Measurements from ENCODE around the gene HGD. TPM values are rescaled to one million over a fixed set of nuclear protein-coding genes. Genes with fewer than 3 reads are reported as not detected.

Gene HGD
- total RNA-seq, 2 experiments from 2014 or later: 0.19 TPM; not detected in 1

GRCh38 chr3:120661945-120662344, 20.1 kb downstream of the HGD start:
- Histone ChIP-seq H3K27ac (ENCODE audit: low read depth, low read length, poor library complexity, severe bottlenecking) (no peak overlapping the region), H3K4me1 (ENCODE audit: insufficient read depth, low read length, poor library complexity, severe bottlenecking) (no peaks in the 10 kb centered on the region), H3K4me3 (ENCODE audit: low read depth, low read length, poor library complexity, severe bottlenecking) (no peak overlapping the region), H3K9me2 (ENCODE audit: insufficient read depth, low read length) (no peaks in the 10 kb centered on the region), H3K79me2 (ENCODE audit: insufficient read depth, low read depth, low read length) (no peaks in the 10 kb centered on the region), H4K20me1 (ENCODE audit: insufficient read depth, low read length) (no peaks in the 10 kb centered on the region), H3K9me3 (ENCODE audit: low read length) (no peaks in the 10 kb centered on the region), H3K36me3 (ENCODE audit: insufficient read depth, low read length) (no peaks in the 10 kb centered on the region), H3K4me2 (ENCODE audit: low read length) (no peak overlapping the region), H2AFZ (ENCODE audit: low read length) (no peak overlapping the region)
- CTCF ChIA-PET (ENCODE audit: unreplicated experiment): no interaction called here
- BruUV-seq (replicated peaks): no TSS peak
- no peak for TF ChIP-seq EZH2phosphoT487 (IDR thresholded peaks at IDR 0.05; ENCODE audit: borderline replicate concordance, low read depth, low read length)
- TF ChIP-seq, protein P1, sequence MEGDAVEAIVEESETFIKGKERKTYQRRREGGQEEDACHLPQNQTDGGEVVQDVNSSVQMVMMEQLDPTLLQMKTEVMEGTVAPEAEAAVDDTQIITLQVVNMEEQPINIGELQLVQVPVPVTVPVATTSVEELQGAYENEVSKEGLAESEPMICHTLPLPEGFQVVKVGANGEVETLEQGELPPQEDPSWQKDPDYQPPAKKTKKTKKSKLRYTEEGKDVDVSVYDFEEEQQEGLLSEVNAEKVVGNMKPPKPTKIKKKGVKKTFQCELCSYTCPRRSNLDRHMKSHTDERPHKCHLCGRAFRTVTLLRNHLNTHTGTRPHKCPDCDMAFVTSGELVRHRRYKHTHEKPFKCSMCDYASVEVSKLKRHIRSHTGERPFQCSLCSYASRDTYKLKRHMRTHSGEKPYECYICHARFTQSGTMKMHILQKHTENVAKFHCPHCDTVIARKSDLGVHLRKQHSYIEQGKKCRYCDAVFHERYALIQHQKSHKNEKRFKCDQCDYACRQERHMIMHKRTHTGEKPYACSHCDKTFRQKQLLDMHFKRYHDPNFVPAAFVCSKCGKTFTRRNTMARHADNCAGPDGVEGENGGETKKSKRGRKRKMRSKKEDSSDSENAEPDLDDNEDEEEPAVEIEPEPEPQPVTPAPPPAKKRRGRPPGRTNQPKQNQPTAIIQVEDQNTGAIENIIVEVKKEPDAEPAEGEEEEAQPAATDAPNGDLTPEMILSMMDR (conservative IDR thresholded peaks at IDR 0.05; ENCODE audit: low read length): no peak
- POLR2A ChIA-PET: no interaction called here
- DNase-seq (ENCODE audit: low spot score): no peak
- intact Hi-C loops (cut with micrococcal nuclease; ENCODE audit: unreplicated experiment): no loop called here

DNA sequence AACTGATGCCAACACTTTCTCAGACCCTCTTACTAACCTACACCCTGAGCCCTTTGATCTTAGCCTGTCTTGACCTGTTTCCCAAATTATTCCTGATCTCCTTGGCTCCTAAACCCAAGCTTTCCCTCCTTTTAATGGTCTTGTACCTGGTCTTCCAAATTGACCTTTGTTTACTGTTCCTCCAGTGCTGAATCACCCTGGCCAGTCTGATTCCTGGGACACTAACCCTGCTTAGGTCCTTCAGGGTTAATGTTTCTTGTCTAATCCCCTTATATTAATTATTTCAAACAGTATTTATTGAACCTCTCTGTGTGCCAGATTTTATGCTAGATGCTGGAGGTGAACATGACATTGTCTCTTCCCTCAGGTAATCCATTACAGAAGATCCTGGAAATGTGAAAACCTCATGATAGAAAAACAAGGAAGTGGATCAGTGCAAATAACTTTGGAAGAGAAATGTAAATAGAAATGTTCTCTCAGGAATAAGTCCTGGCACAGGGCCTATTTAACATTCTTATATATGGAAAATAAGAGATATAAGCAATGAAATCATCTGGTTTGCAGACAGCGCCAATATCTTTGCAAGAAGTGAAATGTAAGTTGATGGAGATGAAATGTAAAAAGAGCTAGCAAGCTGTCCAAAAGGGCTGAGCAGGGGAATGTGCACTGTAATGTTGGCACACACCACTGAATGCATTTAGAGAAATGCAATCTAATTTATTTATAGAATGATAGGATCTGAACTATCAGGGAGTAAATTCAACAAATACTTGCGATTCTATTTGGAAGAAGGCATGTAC, 20.7 kb downstream of the HGD start:
- Histone ChIP-seq H3K4me1 (ENCODE audit: insufficient read depth, low read length, poor library complexity, severe bottlenecking) (no peaks in the 10 kb centered on the region), H4K20me1 (ENCODE audit: insufficient read depth, low read length) (no peaks in the 10 kb centered on the region), H3K4me2 (ENCODE audit: low read length) (no peak overlapping the region), H3K9me3 (ENCODE audit: low read length) (no peaks in the 10 kb centered on the region), H2AFZ (ENCODE audit: low read length) (no peak overlapping the region), H3K27ac (ENCODE audit: low read depth, low read length, poor library complexity, severe bottlenecking) (no peak overlapping the region), H3K36me3 (ENCODE audit: insufficient read depth, low read length) (no peaks in the 10 kb centered on the region), H3K79me2 (ENCODE audit: insufficient read depth, low read depth, low read length) (no peaks in the 10 kb centered on the region), H3K9me2 (ENCODE audit: insufficient read depth, low read length) (no peaks in the 10 kb centered on the region), H3K4me3 (ENCODE audit: low read depth, low read length, poor library complexity, severe bottlenecking) (no peak overlapping the region)
- no peak for TF ChIP-seq EZH2phosphoT487 (IDR thresholded peaks at IDR 0.05; ENCODE audit: borderline replicate concordance, low read depth, low read length)
- ChIA-PET POLR2A (interaction anchor here (0.6 kb wide), 2 partner anchors 41 to 1611 kb away, joined by 3 to 4 read pairs; no protein-coding TSS in a partner anchor), CTCF (ENCODE audit: unreplicated experiment) (no interaction called here)
- intact Hi-C loops (cut with micrococcal nuclease; ENCODE audit: unreplicated experiment): no loop called here
- no TSS peak for BruUV-seq (replicated peaks)
- DNase-seq (ENCODE audit: low spot score): no peak

- intact Hi-C loops (cut with micrococcal nuclease; ENCODE audit: unreplicated experiment): no loop called here
Observed at GRCh38 chr3:120659834-120660233, 22.2 kb downstream of the HGD start.

More at GRCh38 chr3:120659834-120660233, 22.2 kb downstream of the HGD start:
- ChIA-PET POLR2A (no interaction called here), CTCF (ENCODE audit: unreplicated experiment) (no interaction called here)
- Histone ChIP-seq H3K4me1 (ENCODE audit: insufficient read depth, low read length, poor library complexity, severe bottlenecking) (no peaks in the 10 kb centered on the region), H3K79me2 (ENCODE audit: insufficient read depth, low read depth, low read length) (no peaks in the 10 kb centered on the region), H3K27ac (ENCODE audit: low read depth, low read length, poor library complexity, severe bottlenecking) (no peak overlapping the region), H2AFZ (ENCODE audit: low read length) (no peak overlapping the region), H4K20me1 (ENCODE audit: insufficient read depth, low read length) (no peaks in the 10 kb centered on the region), H3K36me3 (ENCODE audit: insufficient read depth, low read length) (no peaks in the 10 kb centered on the region), H3K9me2 (ENCODE audit: insufficient read depth, low read length) (no peaks in the 10 kb centered on the region), H3K4me2 (ENCODE audit: low read length) (no peak overlapping the region), H3K9me3 (ENCODE audit: low read length) (no peaks in the 10 kb centered on the region), H3K4me3 (ENCODE audit: low read depth, low read length, poor library complexity, severe bottlenecking) (no peak overlapping the region)
- DNase-seq (ENCODE audit: low spot score): no peak
- no TSS peak for BruUV-seq (replicated peaks)
- TF ChIP-seq, protein P1 (conservative IDR thresholded peaks at IDR 0.05; ENCODE audit: low read length): no peak
- TF ChIP-seq EZH2phosphoT487 (IDR thresholded peaks at IDR 0.05; ENCODE audit: borderline replicate concordance, low read depth, low read length): no peak
